SIG-M5 treated with dmso at 0.1 percent for 504 hours (cell line): ENCODE results near the gene FCHSD1.
A peak's percentile ranks its signal among the peaks of the same experiment; 100 is the strongest.
"Not testable (repeated sequence)": the region's sequence is repeated elsewhere in the genome, so short reads cannot be mapped to it uniquely, and the experiment has no call there.

Experiments
- DNase-seq: peaks from one replicate; lab custom pipeline; 2025; ENCODE audit not compliant: unreplicated experiment; lab: John Stamatoyannopoulos, UW

Gene FCHSD1

DNA sequence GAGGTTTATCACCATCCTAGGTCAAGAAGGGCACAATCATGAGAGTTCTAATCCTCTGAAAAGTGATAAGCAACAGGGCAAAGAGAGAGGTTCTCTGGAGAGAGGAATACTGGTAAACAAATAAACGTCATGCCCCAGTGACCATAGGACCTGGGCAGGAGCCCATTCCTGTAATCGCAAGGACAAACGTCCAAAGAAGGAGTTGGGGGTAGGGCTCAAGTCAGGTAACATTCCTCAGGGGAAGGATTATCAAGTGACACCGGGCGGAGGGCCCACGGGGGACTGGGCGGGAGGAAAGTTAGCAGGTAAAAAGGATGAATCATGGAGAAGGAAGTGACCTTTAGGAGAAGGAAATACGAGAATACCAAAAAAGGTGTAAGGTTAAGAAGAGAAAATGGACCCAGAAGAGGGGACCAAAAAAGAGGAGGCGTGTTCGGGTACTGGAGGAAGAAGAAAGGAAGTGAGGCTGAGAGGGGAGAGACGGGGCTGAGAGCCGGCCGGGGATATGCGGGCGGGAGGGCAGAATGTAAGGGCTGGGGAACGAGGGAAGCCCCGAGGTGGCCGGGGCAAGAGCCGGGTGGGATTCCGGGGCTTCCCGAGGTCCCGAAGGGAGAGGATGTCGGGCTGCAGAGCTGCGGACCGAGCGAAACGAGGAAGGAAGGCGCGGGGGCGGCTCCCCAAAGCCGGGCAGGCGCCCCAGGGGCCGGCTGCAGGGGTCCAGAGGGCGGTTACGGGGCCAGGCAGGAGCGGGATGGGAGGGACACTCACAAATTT, 33.0 kb downstream of the FCHSD1 start:
- DNase-seq = peak; percentile 85

DNA sequence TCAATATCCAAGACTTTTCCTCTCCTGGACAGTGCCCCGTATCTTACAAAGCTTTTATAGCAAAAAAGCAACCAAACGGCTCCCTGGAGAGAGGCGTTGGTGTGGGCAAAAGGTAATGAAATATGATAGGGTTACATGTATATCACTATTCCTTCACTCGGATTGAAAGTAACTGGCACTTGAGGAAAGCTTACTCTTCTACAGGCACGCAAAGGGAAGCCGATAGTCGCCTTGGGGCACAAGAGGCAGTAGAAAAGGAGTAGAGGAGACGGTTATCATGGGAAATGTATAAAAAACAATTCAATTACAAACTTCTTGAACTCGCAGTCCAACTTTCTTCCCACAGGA, 33.6 kb downstream of the FCHSD1 start:
- DNase-seq = no peak

DNA sequence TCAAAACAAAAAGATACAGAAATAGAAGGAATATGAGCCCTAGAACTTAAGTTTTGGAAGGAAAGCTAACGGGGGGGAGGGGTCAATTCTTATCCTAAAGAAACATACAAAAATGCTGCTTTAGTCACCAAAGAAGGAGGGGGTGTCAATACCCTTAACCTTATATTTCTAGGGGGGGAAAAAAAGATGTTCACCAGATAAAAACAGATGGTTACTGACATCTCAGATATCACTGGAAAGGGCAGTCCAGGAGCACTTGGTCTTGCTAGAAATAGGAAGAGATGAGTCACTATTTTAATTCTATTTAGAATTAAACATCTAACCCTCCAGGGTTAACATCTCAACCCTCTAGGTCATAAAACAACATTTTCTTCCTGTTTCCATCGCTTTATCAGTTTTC, 34.1 kb downstream of the FCHSD1 start:
- peak; percentile 16 for DNase-seq

DNA sequence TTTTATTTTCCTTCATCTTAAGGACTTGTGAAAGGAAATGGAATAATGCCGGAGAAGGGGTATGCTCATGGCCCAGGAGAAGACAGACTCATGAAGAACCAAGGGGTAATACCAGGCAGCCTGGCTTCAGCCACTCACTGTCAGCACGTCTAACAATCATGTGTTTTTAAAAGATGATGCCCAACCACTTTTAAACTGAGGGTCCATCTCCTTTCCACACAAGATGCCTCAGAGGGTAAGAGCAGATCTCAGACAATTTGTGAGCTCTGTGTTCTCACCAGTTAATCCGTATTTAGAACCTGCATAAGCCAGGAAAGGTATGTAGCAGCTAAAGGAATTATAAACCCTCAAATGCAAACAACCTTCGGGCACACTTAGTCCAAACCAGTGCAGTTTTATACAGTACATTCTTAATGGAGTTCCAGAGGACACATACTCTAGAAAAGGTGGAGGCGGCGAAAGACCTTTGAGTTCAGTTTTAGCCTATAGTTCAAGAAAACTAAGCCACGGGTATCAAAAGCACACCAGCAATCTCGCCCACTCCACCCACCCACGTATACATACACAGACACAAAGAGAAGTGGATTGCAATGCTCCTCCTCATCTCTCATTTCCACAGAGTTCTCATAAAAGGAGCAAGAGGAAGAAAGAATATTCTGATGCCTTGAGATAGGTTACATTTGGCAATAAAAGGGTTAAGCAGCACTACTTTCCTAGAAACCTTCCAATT, 35.1 kb downstream of the FCHSD1 start:
- peak; percentile 24 for DNase-seq

DNA sequence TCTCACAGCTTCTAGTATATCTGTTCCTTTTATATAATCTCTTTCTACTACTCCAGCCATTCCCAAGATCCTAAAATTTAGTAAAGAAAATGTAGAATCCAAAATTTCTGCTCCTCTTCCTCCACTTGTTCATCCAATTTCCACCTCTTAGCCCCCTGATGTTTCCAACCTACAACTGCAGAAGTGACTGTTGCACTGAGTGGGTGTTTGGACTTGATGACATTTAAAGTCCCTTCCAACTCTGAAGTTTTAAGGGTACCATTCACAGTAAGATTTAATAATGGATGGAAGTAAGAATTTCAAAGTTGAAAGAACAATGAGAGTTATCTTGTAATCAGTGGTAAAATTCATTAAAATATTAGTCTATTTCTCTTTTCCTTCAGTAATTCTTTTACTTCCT, 37.9 kb downstream of the FCHSD1 start:
- no peak for DNase-seq

DNA sequence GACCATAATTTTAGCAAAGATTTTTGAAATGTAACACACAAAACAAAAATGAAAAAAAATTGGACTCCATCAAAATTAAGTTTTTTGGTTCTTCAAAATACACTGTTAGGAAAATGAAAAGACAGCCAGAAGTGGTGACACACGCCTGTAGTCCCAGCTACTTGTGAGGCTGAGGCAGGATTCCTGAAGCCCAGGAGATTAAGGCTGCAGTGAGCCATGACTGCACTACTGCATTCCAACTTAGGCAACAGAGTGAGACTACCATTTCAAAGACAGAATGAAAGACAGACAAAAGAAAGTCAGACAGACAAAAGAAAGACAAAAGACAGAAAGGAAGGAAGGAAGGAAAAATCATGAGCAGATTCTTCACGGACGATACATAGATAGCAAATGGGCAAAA, 39.9 kb downstream of the FCHSD1 start:
- no peak for DNase-seq

DNA sequence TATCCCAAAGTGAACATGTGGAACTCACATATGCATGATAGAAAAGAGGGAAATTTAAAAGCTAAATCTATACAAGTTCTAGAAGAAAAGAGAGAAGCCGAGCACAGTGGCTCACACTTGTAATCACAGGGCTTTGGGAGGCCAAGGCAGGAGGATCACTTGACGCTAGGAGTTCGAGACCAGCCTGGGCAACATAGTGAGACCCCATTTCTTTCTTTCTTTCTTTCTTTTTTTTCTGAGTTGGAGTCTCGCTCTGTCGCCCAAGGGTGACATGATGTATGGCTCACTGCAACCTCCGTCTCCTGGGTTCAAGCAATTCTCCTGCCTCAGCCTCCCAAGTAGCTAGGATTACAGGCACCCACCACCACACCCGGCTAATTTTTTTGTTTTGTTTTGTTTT, 41.3 kb downstream of the FCHSD1 start:
- not testable (repeated sequence) for DNase-seq

DNA sequence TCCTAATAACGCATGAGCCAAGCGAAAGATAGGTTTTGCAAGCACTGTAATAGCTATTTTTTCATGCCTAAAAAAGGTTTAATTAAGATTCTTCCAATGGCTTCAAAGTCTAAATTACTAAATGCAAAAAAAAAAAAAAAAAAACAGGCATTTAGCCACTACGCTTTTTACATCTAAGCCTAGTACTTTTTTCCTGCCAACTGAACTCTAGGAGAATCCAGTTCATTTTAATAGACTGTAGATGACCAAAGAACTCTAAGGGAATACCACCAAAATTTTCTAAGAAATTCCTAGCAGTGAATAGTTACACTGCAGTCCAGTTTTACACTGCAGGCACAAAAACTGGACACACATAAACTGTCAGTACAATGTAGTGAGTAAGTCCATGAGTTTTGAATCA, 42.2 kb downstream of the FCHSD1 start:
- no peak for DNase-seq

DNA sequence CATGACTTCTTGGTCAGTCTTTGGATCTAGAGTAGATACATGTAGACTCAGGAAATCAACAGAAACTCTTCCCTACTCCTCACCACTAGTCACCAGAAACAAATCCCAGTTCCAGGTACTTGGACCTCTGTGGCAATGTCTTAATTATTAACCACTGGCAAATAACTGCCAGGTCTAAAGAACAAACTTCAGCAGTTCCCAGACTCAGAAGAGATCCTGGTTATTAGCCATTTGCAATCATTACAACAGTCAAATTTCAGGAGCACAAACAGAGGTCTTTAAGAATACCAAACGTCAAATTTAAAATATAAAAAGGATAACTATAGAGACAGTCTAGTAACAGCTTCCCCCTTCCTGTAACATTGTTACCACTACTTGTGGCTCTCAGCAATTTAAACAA, 42.7 kb downstream of the FCHSD1 start:
- DNase-seq = no peak

DNA sequence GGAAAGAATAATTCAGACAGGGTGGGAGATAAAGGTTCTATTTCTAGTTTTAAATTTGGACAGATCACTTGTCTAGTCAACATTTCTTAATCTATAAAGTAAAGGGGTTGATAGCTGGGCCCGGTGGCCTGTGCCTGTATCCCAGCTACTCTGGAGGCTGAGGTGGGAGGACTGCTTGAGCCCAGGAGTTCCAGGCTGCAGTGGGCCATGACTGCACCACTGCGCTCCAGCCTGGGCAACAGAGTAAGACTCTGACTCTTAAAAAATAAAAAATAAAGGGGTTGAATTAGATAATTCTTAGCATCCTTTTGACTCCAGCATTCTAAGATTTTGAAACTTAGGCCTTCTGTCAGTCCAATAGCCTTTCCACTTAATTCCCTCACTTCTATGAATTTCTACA, 43.2 kb downstream of the FCHSD1 start:
- no peak for DNase-seq

DNA sequence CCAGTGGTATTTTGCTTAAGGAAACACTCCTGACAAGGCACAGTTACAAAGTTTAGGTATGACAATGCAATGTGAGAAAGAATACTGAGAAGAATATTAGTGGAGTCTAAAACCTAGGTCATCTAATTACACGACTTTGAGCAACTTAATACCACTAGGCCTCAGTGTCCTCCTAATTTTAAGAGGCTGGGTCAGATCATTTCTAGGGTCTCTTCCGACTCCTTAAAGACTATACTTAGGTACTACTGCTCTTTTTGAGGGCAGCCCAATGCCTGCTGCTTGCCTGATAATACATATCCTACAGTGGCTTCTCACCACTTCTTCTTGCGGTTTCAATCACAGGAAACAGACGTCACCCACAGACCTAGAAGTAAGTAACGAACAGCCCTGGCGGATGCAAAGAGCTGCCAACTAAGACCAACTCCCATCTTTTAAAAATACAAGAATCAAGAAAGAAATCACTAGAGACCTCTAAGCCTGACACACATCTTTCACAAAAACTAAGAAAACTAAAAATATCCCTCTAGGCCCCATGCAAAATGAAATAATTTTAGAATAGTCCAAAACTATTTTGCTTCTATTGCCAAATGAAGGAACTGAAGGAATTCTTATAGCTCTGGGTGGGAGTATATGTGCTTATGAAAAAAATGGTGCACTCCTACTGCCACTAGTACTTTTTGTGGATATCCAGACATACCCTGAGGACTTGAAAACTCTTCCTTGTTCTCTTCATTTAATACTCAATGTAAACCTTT, 45.5 kb downstream of the FCHSD1 start:
- DNase-seq = peak; percentile 97

DNA sequence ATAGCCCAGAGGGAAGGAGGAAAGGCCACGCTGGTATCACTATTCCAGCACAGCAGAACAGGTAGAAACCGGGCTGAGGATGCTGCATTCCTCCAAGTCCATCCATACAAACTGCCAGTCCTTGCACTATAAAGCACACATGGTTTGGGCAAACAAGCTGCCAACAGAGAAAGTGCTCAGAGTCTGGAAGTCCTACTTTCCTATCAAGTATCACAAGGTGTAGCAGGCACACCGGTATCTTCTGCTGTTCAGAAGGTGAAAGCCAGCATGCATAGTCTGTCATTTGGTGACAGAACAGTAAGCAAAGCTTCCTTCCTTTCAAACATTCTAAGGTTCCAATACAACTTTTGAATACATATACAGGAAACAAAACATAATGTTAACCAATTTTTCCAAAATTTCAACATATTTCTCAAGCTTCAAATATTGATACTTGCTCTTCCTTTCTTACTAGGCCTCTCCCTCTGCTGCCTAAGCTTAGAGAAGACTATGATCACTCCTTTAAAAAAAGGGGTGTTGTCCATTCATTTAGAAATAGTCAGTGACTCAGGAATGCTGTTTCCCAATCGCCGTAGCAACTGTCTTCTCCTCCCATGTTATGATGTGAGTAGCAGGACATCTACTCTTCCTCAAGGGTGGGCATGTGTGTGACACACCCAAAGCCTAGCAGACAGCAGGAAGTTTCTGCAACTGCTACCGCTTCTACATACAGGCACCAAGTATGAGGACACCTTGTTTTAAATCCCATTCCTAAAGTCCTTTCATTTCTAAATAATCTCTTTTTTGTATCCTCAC, 47.1 kb downstream of the FCHSD1 start:
- DNase-seq = peak; percentile 99

DNA sequence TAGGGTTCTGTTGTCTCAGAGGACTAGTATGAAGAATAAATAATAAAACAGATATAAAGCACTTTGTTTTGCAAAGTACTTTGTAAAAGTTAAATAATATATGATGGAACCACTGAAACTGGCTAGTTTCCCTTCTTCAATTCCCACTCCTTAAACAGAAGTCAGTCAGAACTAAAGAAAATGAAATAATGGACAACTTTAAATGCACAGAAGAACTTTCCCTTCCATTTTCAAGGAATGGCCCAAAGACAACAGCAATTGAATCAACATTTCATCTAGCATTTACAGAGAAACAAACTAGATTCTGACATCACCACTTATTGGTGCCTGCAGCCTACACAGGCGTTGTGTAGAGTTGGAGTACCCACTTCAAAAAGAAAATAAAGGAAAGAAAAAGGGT, 48.6 kb downstream of the FCHSD1 start:
- no peak for DNase-seq

DNA sequence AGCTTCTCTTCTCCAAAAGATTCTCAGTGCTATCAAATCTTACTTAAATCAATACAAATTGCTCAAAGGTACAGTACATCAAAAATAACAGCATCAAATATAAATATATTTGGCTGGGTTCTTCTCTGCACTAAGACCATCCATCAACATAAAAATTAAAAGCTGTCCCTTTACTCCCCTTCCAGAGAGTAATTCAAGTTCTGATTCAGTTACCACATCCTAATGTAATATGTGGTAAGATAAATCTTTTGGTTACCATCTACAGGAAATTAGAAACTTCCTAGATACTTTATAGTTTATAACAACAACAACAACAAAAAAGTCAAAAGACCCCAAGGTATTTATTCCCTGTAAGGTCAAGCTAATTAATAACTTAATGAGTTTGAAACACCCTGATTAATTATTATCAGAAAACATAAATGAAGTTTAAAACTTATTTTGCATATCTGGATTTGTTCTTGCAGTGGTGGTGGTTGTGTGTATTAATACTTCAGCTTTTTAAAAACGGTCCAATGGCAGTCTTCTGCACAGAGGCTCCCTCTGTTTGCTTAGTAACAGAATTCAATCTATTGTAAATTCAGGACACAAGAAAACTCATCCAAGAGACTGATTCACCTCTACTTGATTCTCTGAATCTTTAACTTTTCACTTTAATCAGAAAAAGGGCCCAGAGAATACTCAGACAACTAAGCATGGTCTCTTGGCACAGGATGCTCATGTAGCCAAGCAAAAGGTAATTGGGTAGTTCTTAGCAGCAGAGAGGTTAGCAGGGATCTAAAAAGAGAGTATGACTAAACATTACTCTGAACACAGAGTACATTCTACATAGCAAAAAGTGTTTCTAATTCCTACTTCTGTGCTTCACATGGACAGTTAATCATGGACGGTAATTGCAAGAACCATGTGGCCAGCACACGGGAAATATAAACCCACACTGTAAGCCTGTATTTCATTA, 52.5 kb downstream of the FCHSD1 start:
- DNase-seq = no peak

DNA sequence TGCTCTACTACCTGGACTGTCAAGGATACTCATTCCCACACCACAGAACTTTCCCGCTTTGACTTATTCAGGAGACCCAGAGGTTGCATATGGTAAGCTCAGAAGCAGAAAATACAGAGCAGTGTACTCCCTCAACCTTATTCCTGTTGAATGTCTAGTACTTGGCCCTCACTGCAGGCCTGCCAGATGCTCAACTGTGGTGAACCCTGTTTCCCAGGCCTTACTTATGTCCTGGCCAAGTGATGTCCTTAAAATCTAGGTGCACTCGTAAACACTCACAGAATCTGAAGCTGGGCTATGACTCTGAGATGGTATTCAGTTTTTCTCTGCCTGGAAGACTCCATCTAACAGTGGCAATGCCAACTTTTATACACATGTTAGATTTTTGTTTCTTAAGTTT, 53.4 kb downstream of the FCHSD1 start:
- no peak for DNase-seq

DNA sequence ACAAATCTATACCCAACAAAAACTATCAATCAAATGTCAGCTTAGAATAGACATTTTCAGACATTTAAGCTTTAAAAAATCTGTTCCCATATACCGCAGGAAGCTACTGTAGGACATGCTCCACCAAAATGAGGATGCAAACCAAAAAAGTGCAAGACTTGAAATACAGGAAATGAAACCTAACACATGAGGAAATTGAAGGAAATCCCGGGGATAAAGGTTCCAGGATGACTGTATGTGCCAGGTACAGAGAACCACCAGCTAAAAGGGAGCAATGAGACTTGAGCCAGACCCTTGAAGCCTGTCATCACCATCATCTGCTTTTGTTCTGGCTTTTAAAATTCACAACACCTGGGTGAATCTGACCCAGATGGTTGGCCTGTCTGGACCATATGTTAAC, 53.8 kb downstream of the FCHSD1 start:
- peak; percentile 68 for DNase-seq

DNA sequence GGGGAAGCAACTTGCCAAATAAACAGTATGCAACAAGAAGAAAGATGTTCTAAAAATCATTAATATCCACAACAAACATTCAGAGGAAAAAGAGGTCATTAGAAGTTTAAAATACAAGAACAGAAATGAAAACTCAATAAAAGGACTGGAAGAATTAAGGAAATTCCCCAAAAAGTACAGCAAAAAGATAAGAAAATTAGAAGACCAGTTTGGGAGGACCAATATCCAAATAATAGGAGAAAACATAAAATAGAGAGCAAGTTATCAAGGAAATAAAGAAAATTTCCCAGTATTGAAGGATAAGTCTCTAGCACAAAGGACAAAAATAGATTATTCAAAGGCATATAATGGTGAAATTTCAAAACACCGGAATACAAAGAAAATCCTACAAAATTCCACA, 54.4 kb downstream of the FCHSD1 start:
- no peak for DNase-seq

DNA sequence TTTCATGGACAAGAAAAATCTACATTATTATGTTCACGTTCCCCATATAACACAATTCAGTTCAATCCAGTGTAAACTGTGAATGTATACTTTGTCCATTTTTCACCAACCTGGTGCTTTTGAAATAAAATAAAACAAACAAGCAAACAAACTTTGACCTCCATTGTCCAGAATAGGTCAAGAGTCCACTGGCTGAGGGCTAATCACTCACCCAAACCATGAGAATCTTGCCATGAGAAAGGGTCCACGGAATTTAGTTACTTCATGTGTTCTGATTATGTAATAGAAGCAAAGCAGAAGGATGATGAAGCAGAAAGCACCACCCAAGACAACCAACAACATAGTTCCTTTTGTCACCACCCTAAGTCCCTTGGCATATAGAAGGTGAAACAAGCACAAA, 61.1 kb downstream of the FCHSD1 start:
- peak; percentile 51 for DNase-seq
